Panc1 (cell line): ENCODE measurements around the gene ITGB1BP2. TPM values are rescaled to one million over a fixed set of nuclear protein-coding genes. Genes with fewer than 3 reads are reported as not detected.
"Not testable (repeated sequence)": the region's sequence is repeated elsewhere in the genome, so short reads cannot be mapped to it uniquely, and the experiment has no call there.

Source experiments
- ATAC-seq: fragments of 200-7000 bp; cut with Tn5 transposase; 2 replicates; pipeline ENCODE4 v1.9.1; 2020; ENCODE audit warnings: mild to moderate bottlenecking, moderate library complexity
- BruUV-seq: library from RNA; stranded (reverse); fragments of 400-500 nt; replicated peaks from 2 replicates; lab custom pipeline; 2021; lab: Mats Ljungman, UMichigan
- CTCF ChIA-PET: fragments of 300-600 bp; sonication (Branson Sonifier 250); formaldehyde crosslinking; loops from one replicate; lab custom pipeline; 2022; ENCODE audit warnings: antibody characterized with exemption; lab: Charles Lee
- POLR2A ChIA-PET: fragments of 300-600 bp; sonication (Branson Sonifier 250); formaldehyde crosslinking; loops from one replicate; lab custom pipeline; 2022; ENCODE audit warnings: antibody characterized with exemption; lab: Charles Lee
- DNase-seq: peaks from one replicate; pipeline ENCODE4 v3.0.0-alpha.2; 2010; ENCODE audit warnings: low read depth, low spot score
- H3K27ac ChIP-seq: 2 replicates; pipeline ENCODE4 v1.5.1; 2011; ENCODE audit warnings: mild to moderate bottlenecking, low read length, inconsistent platforms
- H3K27me3 ChIP-seq: fragments of 200-500 bp; sonication (Bioruptor generic); 2 replicates; pipeline ENCODE4 v1.6.0; 2014; ENCODE audit warnings: low read length, inconsistent platforms; ENCODE audit not compliant: control insufficient read depth, insufficient read depth
- H3K36me3 ChIP-seq: fragments of 200-500 bp; sonication (Bioruptor generic); 2 replicates; pipeline ENCODE4 v1.5.1; 2014; ENCODE audit warnings: inconsistent platforms, mild to moderate bottlenecking, low read length, moderate library complexity; ENCODE audit not compliant: control insufficient read depth, insufficient read depth
- H3K4me1 ChIP-seq: 2 replicates; pipeline ENCODE4 v1.5.1; 2011; ENCODE audit warnings: inconsistent platforms, mild to moderate bottlenecking, low read length, moderate library complexity; ENCODE audit not compliant: control insufficient read depth, insufficient read depth
- H3K4me3 ChIP-seq, 2 experiments: 2 replicates each; pipeline ENCODE4 v1.5.1; 2011 to 2012; ENCODE audit warnings: low read depth in 2 of 2, low read length in 2 of 2, mild to moderate bottlenecking in 2 of 2, inconsistent platforms in 1 of 2, moderate library complexity in 1 of 2
- H3K9me3 ChIP-seq: fragments of 200-500 bp; sonication (Bioruptor generic); 2 replicates; pipeline ENCODE4 v1.5.1; 2014; ENCODE audit warnings: low read depth, mild to moderate bottlenecking, inconsistent platforms, low read length, moderate library complexity; ENCODE audit not compliant: control insufficient read depth, insufficient read depth
- POLR2AphosphoS5 ChIP-seq: IDR thresholded peaks from 2 replicates; pipeline ENCODE4 v1.6.1; 2012; ENCODE audit warnings: mild to moderate bottlenecking, low read depth, low read length, moderate library complexity
- SIN3A ChIP-seq: IDR thresholded peaks from 2 replicates; pipeline ENCODE4 v1.6.1; 2012; ENCODE audit warnings: low read depth, mild to moderate bottlenecking, low read length, moderate library complexity, borderline replicate concordance; ENCODE audit not compliant: insufficient read depth
- TCF7L2 ChIP-seq: IDR thresholded peaks from 2 replicates; pipeline ENCODE4 v1.6.1; 2011; ENCODE audit warnings: mild to moderate bottlenecking, low read depth, low read length, inconsistent platforms
- in situ Hi-C: cut with HindIII; loops from 2 replicates; pipeline ENCODE4 v1.10.0; 2016; ENCODE audit warnings: low sequenced_read_pairs, low pct_unique_long_range_greater_than_20kb
- intact Hi-C: fragments of 100-400 bp; cut with micrococcal nuclease; formaldehyde crosslinking; loops from one replicate; pipeline ENCODE4 v1.10.0; 2022; ENCODE audit not compliant: unreplicated experiment
- total RNA-seq: library from RNA; stranded (reverse); gene quantifications from one replicate; pipeline ENCODE4 v1.2.1, GENCODE V29; 2021; ENCODE audit not compliant: unreplicated experiment
- TF ChIP-seq, protein P1 (sequence below), 2 experiments: IDR thresholded peaks; 2 replicates each; pipeline ENCODE4 v1.6.1; 2011 to 2012; ENCODE audit warnings: low read depth in 2 of 2, control low read depth in 1 of 2, low read length in 1 of 2, mild to moderate bottlenecking in 1 of 2, moderate library complexity in 1 of 2; ENCODE audit not compliant: insufficient read depth in 1 of 2
- TF ChIP-seq, protein P2 (sequence below): fragments of 450-650 bp; IDR thresholded peaks from 2 replicates; pipeline ENCODE4 v1.5.1; 2017; ENCODE audit warnings: mild to moderate bottlenecking

ITGB1BP2 gene
- total RNA-seq, 1 experiment from 2014 or later, result 1.4 TPM

DNA sequence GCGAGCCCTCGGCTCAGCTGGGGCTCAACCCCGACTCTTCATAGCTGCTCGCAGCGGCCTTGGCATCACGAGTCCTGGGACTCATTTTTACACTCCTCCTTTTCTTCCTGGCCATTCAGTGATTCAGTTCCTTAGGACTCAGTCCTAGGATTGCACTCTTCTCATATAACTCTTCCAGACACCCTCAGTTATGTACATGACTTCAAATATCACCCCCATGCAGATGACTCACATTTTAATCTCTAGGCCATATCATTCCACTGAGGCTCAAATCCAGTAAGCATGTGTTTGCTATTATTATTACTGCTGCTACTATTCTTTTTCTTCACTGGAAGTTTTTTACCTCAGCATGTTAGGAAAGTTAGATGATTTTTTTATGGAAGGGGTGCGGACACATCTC lies 14.4 kb downstream of the ITGB1BP2 start:
- DNase-seq, result no peak
- in situ Hi-C loops, result no loop called here
- H3K4me1 ChIP-seq, result no peaks in the 10 kb centered on the region
- ChIA-PET CTCF (no interaction called here), POLR2A (no interaction called here)
- no peak for TF ChIP-seq SIN3A
- TF ChIP-seq, protein P1, sequence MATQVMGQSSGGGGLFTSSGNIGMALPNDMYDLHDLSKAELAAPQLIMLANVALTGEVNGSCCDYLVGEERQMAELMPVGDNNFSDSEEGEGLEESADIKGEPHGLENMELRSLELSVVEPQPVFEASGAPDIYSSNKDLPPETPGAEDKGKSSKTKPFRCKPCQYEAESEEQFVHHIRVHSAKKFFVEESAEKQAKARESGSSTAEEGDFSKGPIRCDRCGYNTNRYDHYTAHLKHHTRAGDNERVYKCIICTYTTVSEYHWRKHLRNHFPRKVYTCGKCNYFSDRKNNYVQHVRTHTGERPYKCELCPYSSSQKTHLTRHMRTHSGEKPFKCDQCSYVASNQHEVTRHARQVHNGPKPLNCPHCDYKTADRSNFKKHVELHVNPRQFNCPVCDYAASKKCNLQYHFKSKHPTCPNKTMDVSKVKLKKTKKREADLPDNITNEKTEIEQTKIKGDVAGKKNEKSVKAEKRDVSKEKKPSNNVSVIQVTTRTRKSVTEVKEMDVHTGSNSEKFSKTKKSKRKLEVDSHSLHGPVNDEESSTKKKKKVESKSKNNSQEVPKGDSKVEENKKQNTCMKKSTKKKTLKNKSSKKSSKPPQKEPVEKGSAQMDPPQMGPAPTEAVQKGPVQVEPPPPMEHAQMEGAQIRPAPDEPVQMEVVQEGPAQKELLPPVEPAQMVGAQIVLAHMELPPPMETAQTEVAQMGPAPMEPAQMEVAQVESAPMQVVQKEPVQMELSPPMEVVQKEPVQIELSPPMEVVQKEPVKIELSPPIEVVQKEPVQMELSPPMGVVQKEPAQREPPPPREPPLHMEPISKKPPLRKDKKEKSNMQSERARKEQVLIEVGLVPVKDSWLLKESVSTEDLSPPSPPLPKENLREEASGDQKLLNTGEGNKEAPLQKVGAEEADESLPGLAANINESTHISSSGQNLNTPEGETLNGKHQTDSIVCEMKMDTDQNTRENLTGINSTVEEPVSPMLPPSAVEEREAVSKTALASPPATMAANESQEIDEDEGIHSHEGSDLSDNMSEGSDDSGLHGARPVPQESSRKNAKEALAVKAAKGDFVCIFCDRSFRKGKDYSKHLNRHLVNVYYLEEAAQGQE (IDR thresholded peaks at IDR 0.05; ENCODE audit: insufficient read depth in 1 of 2, low read depth in 2 of 2, low read length in 1 of 2), result no peak
- TF ChIP-seq, protein P2, sequence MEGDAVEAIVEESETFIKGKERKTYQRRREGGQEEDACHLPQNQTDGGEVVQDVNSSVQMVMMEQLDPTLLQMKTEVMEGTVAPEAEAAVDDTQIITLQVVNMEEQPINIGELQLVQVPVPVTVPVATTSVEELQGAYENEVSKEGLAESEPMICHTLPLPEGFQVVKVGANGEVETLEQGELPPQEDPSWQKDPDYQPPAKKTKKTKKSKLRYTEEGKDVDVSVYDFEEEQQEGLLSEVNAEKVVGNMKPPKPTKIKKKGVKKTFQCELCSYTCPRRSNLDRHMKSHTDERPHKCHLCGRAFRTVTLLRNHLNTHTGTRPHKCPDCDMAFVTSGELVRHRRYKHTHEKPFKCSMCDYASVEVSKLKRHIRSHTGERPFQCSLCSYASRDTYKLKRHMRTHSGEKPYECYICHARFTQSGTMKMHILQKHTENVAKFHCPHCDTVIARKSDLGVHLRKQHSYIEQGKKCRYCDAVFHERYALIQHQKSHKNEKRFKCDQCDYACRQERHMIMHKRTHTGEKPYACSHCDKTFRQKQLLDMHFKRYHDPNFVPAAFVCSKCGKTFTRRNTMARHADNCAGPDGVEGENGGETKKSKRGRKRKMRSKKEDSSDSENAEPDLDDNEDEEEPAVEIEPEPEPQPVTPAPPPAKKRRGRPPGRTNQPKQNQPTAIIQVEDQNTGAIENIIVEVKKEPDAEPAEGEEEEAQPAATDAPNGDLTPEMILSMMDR, result no peak
- TF ChIP-seq POLR2AphosphoS5, result no peak
- TF ChIP-seq TCF7L2, result no peak
- no peak for ATAC-seq
- H3K27ac ChIP-seq, result no peak overlapping the region
- no TSS peak for BruUV-seq
- H3K27me3 ChIP-seq, result no peaks in the 10 kb centered on the region
- intact Hi-C loops, result no loop called here
- no peak overlapping the region for H3K4me3 ChIP-seq
- H3K36me3 ChIP-seq, result no peaks in the 10 kb centered on the region; the same call in 1 of the 2 replicates
- H3K9me3 ChIP-seq, result no peaks in the 10 kb centered on the region

DNA sequence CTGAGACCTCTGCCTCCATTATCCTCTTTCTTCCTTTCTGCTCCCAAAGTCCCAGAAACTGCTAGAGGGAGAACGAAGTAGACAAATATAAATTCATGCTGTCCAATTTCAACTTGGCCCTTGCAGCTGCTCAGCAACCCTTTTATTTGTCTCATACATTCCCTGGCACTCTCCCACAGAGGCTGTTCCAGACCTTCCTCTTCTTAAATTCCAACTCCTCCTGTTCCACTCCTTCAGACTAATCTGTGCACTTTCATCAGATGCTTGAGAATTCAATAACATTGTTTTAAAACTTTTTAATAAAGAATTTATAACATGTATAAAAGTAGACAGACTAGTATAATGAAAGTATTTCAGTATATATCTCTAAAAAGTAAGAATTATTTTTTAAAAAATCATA lies 15.4 kb downstream of the ITGB1BP2 start:
- H3K36me3 ChIP-seq, H3K9me3 ChIP-seq, H3K27ac ChIP-seq, BruUV-seq, CTCF ChIA-PET, H3K4me3 ChIP-seq, H3K4me1 ChIP-seq, H3K27me3 ChIP-seq, DNase-seq, in situ Hi-C loops, ATAC-seq, POLR2A ChIA-PET, intact Hi-C loops: not testable (repeated sequence)

DNA sequence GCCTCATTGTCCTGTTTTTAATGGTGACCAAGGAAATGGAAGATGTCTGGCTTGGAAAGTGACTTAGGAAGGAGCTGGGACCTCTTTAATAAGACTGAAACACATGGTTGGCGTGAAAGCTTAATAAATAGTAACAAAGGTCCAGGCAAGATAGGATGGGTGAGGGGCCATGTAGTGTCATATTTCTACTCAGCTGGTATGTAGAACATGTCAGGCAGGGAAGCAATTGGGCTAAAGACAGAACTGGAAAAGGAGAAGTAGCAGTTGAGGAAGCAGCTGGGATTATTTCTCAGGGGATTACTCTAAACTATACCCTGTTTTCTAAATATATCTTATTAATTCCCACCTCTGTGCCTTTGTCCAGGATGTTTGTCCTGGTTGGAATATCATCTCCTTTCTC lies 18.6 kb downstream of the ITGB1BP2 start:
- POLR2A ChIA-PET, result no interaction called here
- no peaks in the 10 kb centered on the region for H3K36me3 ChIP-seq
- in situ Hi-C loops (no loop called here), intact Hi-C loops (no loop called here)
- DNase-seq (no peak), ATAC-seq (no peak)
- no peaks in the 10 kb centered on the region for H3K4me1 ChIP-seq
- H3K9me3 ChIP-seq, result no peaks in the 10 kb centered on the region
- H3K27ac ChIP-seq, result no peak overlapping the region
- BruUV-seq, result no TSS peak
- no peak for TF ChIP-seq POLR2AphosphoS5
- TF ChIP-seq SIN3A, result no peak
- CTCF ChIA-PET, result no interaction called here
- no peak overlapping the region for H3K4me3 ChIP-seq
- no peaks in the 10 kb centered on the region for H3K27me3 ChIP-seq
